ENCODE results near the gene CENATAC.

GRCh38 chr11:119030029-119030328 lies 32.0 kb downstream of the CENATAC start:
- TF ChIP-seq GATA3 (IDR thresholded peaks at IDR 0.05; ENCODE audit: low read depth, low read length) (no peak), GATA2 (IDR thresholded peaks at IDR 0.05; ENCODE audit: low read depth, low read length) (no peak)

All from SH-SY5Y (cell line).